ENCODE measurements around the gene ADPRS.

DNA sequence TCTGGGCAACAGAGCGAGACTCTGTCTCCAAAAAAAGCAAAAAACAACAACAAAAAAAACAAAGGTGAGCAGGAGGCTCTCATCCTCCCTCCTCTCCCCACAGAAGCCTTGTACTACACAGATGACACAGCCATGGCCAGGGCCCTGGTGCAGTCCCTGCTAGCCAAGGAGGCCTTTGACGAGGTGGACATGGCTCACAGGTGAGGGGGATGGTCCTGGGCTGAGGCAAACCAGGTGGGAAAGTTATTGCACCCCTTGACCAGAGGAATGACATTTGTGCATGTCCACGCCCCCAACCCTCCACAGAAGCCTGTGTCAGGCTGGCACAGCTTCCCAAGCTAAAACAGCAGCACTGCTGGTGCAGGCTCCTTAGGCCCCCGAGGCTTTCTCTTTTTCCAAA is 2.4 kb downstream of the ADPRS start:
- TF ChIP-seq, protein P1, sequence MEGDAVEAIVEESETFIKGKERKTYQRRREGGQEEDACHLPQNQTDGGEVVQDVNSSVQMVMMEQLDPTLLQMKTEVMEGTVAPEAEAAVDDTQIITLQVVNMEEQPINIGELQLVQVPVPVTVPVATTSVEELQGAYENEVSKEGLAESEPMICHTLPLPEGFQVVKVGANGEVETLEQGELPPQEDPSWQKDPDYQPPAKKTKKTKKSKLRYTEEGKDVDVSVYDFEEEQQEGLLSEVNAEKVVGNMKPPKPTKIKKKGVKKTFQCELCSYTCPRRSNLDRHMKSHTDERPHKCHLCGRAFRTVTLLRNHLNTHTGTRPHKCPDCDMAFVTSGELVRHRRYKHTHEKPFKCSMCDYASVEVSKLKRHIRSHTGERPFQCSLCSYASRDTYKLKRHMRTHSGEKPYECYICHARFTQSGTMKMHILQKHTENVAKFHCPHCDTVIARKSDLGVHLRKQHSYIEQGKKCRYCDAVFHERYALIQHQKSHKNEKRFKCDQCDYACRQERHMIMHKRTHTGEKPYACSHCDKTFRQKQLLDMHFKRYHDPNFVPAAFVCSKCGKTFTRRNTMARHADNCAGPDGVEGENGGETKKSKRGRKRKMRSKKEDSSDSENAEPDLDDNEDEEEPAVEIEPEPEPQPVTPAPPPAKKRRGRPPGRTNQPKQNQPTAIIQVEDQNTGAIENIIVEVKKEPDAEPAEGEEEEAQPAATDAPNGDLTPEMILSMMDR (IDR thresholded peaks at IDR 0.05; ENCODE audit: extremely low read depth in 1 of 2, insufficient read depth in 1 of 2, low read depth in 1 of 2, low read length in 2 of 2) = no peak
- TF ChIP-seq POLR2AphosphoS5 (IDR thresholded peaks at IDR 0.05; ENCODE audit: insufficient read depth, low read depth, low read length) (no peak), POLR2A (IDR thresholded peaks at IDR 0.05; ENCODE audit: low read depth, low read length) (no peak), EZH2 (IDR thresholded peaks at IDR 0.05; ENCODE audit: borderline replicate concordance, low read depth, low read length, severe bottlenecking) (no peak), JUN (IDR thresholded peaks at IDR 0.05; ENCODE audit: borderline replicate concordance, insufficient read depth, insufficient read length, low read depth) (no peak)

All from endothelial cell of umbilical vein (primary cell).